ENCODE data around the gene GLS. TPM values are rescaled to one million over a fixed set of nuclear protein-coding genes. Genes with fewer than 3 reads are reported as not detected.

GLS gene
- total RNA-seq, 1 donor from 2014 or later, result 178 TPM

- Mint-ChIP-seq H3K9me3 (ENCODE audit: unreplicated experiment) (no peaks in the 10 kb centered on the region), H3K27me3 (ENCODE audit: unreplicated experiment) (no peaks in the 10 kb centered on the region), H3K27ac (ENCODE audit: unreplicated experiment) (no peak overlapping the region), H3K4me3 (ENCODE audit: unreplicated experiment) (no peak overlapping the region), H3K4me1 (ENCODE audit: unreplicated experiment) (peaks cover 24% of the 10 kb centered on the region), H3K36me3 (ENCODE audit: unreplicated experiment) (peaks cover 69% of the 10 kb centered on the region)
- TF ChIP-seq, protein P1, sequence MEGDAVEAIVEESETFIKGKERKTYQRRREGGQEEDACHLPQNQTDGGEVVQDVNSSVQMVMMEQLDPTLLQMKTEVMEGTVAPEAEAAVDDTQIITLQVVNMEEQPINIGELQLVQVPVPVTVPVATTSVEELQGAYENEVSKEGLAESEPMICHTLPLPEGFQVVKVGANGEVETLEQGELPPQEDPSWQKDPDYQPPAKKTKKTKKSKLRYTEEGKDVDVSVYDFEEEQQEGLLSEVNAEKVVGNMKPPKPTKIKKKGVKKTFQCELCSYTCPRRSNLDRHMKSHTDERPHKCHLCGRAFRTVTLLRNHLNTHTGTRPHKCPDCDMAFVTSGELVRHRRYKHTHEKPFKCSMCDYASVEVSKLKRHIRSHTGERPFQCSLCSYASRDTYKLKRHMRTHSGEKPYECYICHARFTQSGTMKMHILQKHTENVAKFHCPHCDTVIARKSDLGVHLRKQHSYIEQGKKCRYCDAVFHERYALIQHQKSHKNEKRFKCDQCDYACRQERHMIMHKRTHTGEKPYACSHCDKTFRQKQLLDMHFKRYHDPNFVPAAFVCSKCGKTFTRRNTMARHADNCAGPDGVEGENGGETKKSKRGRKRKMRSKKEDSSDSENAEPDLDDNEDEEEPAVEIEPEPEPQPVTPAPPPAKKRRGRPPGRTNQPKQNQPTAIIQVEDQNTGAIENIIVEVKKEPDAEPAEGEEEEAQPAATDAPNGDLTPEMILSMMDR (IDR thresholded peaks at IDR 0.05), result no peak
- no peak for DNase-seq (ENCODE audit: extremely low spot score, unreplicated experiment)
Measured at GRCh38 chr2:190976521-190976920, 95.9 kb downstream of the GLS start.

DNA sequence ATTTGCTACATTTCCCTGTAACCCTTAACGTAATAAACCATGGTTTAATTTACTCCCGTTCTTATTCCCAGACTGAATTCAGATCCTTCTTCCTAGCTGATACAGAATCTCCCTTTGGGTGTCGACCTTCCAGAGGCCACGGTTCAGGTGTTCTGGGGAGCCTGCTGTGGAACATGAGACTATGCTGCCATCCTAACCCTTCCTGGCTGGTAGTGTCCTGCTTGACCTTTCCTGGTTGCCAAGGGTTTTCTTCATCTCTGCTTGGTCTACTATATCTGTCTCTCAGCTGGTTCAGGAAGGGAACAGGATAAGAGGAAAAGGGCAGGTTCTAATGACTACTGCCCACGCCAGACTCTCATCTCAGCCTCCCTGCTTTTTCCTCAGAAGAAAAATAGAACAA lies 96.9 kb downstream of the GLS start:
- Mint-ChIP-seq H3K4me1 (ENCODE audit: unreplicated experiment) (peaks cover 24% of the 10 kb centered on the region), H3K4me3 (ENCODE audit: unreplicated experiment) (no peak overlapping the region), H3K36me3 (ENCODE audit: unreplicated experiment) (peaks cover 76% of the 10 kb centered on the region), H3K27me3 (ENCODE audit: unreplicated experiment) (no peaks in the 10 kb centered on the region), H3K27ac (ENCODE audit: unreplicated experiment) (no peak overlapping the region), H3K9me3 (ENCODE audit: unreplicated experiment) (no peaks in the 10 kb centered on the region)
- TF ChIP-seq, protein P1 (IDR thresholded peaks at IDR 0.05), result no peak
- DNase-seq (ENCODE audit: extremely low spot score, unreplicated experiment), result no peak

DNA sequence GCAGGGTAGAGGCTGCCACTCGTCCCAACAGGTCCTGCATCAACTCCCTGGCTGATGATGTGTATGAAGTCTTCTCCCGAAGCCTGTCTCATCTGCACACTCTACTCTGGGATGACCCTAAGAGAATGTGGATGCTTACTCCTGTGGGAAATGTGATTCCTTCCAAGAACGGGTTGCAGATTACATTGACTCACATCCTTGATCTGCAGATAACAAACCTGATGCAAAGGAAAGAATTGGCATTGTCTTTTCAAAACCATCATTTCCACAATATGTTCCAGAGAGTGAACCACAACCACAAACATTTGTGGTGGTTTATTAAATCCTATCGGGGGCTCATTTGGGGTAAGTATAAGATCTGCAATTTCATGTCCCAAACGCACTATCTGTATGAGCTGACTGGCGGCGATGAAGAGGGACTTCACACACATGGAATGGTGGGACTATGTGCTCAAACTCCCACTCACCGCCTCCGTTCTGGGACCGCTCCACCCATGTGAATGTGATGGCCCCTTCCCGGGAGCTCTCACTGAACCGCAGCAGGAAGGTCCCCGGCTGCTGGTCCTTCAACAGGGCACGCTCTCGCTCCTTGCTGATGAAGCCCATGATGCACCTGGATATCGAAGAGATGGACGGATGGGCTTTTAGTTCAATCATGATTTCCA lies 97.9 kb downstream of the GLS start:
- Mint-ChIP-seq H3K27ac (ENCODE audit: unreplicated experiment) (no peak overlapping the region), H3K27me3 (ENCODE audit: unreplicated experiment) (no peaks in the 10 kb centered on the region), H3K36me3 (ENCODE audit: unreplicated experiment) (peaks cover 82% of the 10 kb centered on the region), H3K4me3 (ENCODE audit: unreplicated experiment) (no peak overlapping the region), H3K9me3 (ENCODE audit: unreplicated experiment) (no peaks in the 10 kb centered on the region), H3K4me1 (ENCODE audit: unreplicated experiment) (peaks cover 24% of the 10 kb centered on the region)
- TF ChIP-seq, protein P1 (IDR thresholded peaks at IDR 0.05), result no peak
- no peak for DNase-seq (ENCODE audit: extremely low spot score, unreplicated experiment)

DNA sequence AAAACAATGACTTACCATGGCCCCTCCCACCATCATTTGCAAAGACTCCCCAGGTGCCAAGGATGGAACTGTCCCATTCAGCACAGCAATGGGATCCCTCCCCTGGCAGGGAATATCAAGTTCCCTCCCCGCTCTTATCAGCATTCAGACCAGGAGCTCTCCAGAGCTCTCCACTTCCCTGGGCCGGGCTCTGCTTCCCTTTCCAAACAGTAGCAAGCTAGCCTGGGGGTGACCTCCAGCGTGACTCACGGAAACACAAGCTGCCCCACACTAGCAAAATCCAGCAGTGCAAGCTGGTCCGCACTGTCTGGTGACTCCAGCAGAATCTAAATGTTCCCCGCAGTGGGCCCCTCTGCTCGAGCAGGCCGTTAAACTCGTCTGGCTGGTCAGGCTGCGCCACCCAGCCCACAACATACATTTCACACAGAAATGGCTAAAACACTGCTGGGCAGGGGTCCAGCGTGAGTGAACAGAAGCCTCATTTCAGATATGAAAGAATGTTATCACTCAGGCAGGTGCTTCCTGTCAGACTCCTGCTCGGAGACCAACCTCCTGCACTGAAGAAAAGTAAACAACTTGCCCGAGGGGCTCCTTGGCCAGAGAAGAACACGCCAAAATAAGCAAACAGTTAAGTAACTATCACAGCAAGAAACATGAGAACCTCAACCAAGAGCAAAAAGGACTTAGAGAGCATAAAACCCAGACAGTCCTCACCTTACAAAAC lies 99.4 kb downstream of the GLS start:
- H3K36me3 Mint-ChIP-seq (ENCODE audit: unreplicated experiment), result peaks cover 82% of the 10 kb centered on the region
- H3K9me3 Mint-ChIP-seq (ENCODE audit: unreplicated experiment), result no peaks in the 10 kb centered on the region
- TF ChIP-seq, protein P1 (IDR thresholded peaks at IDR 0.05), result peak; percentile 23
- H3K27ac Mint-ChIP-seq (ENCODE audit: unreplicated experiment), result peak overlapping the region; percentile 92
- peak; percentile 87 for DNase-seq (ENCODE audit: extremely low spot score, unreplicated experiment)
- H3K4me1 Mint-ChIP-seq (ENCODE audit: unreplicated experiment), result peaks cover 24% of the 10 kb centered on the region
- H3K4me3 Mint-ChIP-seq (ENCODE audit: unreplicated experiment), result peak overlapping the region; percentile 57
- H3K27me3 Mint-ChIP-seq (ENCODE audit: unreplicated experiment), result no peaks in the 10 kb centered on the region

- DNase-seq (ENCODE audit: extremely low spot score, unreplicated experiment), result no peak
- H3K36me3 Mint-ChIP-seq (ENCODE audit: unreplicated experiment), result peaks cover 82% of the 10 kb centered on the region
- TF ChIP-seq, protein P1 (IDR thresholded peaks at IDR 0.05), result no peak
- peak overlapping the region; percentile 92 for H3K27ac Mint-ChIP-seq (ENCODE audit: unreplicated experiment)
- no peaks in the 10 kb centered on the region for H3K9me3 Mint-ChIP-seq (ENCODE audit: unreplicated experiment)
- H3K4me1 Mint-ChIP-seq (ENCODE audit: unreplicated experiment), result peaks cover 24% of the 10 kb centered on the region
- no peaks in the 10 kb centered on the region for H3K27me3 Mint-ChIP-seq (ENCODE audit: unreplicated experiment)
- H3K4me3 Mint-ChIP-seq (ENCODE audit: unreplicated experiment), result peak overlapping the region; percentile 57
Measured at GRCh38 chr2:190980630-190981209, 100.1 kb downstream of the GLS start.

Measured in osteocyte (in vitro differentiated cells).